Heart left ventricle (tissue), 16 donors: ENCODE results near the gene N4BP2L1. TPM values are rescaled to one million over a fixed set of nuclear protein-coding genes. Genes with fewer than 3 reads are reported as not detected.

Experiments
- ATAC-seq, 4 donors: fragments of 200-7000 bp; cut with Tn5 transposase; one replicate each; pipeline ENCODE4 v1.9.1; 2020 to 2022; ENCODE audit warnings: moderate library complexity in 4 of 4, mild to moderate bottlenecking in 3 of 4, moderate number of reproducible peaks in 1 of 4
- DNase-seq, 5 donors: peaks; one replicate each; pipeline ENCODE4 v3.0.0-alpha.2; 2020
- H3K27ac ChIP-seq, 12 donors: fragments of 200-600 bp; sonication (generic) in 4 of 12; one replicate each; pipeline versions ENCODE4 v1.5.0 to v1.8.0; 2016 to 2022; ENCODE audit warnings: mild to moderate bottlenecking in 2 of 12
- H3K27me3 ChIP-seq, 9 donors: fragments of 200-600 bp; sonication (generic) in 2 of 9; one replicate each; pipeline versions ENCODE4 v1.5.1 to v1.8.0; 2016 to 2022; ENCODE audit warnings: mild to moderate bottlenecking in 3 of 9
- H3K36me3 ChIP-seq, 9 donors: fragments of 200-600 bp; sonication (generic) in 2 of 9; one replicate each; pipeline versions ENCODE4 v1.5.0 to v1.8.0; 2018 to 2022; ENCODE audit warnings: mild to moderate bottlenecking in 2 of 9
- H3K4me1 ChIP-seq, 12 donors: fragments of 200-600 bp; sonication (generic) in 4 of 12; one replicate each; pipeline versions ENCODE4 v1.5.0 to v1.8.0; 2016 to 2022; ENCODE audit warnings: mild to moderate bottlenecking in 3 of 12
- H3K4me3 ChIP-seq, 12 donors: fragments of 200-600 bp; sonication (generic) in 4 of 12; one replicate each; pipeline versions ENCODE4 v1.5.0 to v1.8.0; 2017 to 2022; ENCODE audit warnings: mild to moderate bottlenecking in 9 of 12, moderate library complexity in 4 of 12
- H3K9me3 ChIP-seq, 12 donors: fragments of 200-600 bp; sonication (generic) in 4 of 12; one replicate each; pipeline versions ENCODE4 v1.5.0 to v1.8.0; 2016 to 2022; ENCODE audit warnings: mild to moderate bottlenecking in 1 of 12
- POLR2A ChIP-seq, 2 donors: fragments of 450-650 bp; IDR thresholded peaks; one replicate each; pipeline ENCODE4 v1.6.1; 2017; ENCODE audit warnings: antibody characterized with exemption in 2 of 2, mild to moderate bottlenecking in 2 of 2, moderate library complexity in 2 of 2
- WGBS, 4 donors: extraction: QIAGEN DNeasy Blood & Tissue Kit in 2 of 4; methylation state at CpG; one replicate each; pipeline versions ENCODE4 v1.1.5 to v1.1.7; 2013 to 2018; 5-methylcytosine and 5-hydroxymethylcytosine counted together
- intact Hi-C, 10 donors: fragments of 100-400 bp; cut with DNase I; formaldehyde crosslinking; loops; one replicate each; pipeline versions ENCODE4 v1.11.1 to v1.14.2; 2022
- polyA plus RNA-seq, 2 donors: library from polyadenylated mRNA; stranded (reverse); fragments of 200-250 nt; gene quantifications; one replicate each; pipeline ENCODE4 v1.2.3, GENCODE V29; 2013
- total RNA-seq, 9 donors: library from RNA; depleted of rRNA in 2 of 9; stranded (reverse); fragments of >200 nt in 2 of 9; fragmentation: NEBNext Ultra II Directional in 3 of 9; extraction: Animal tissue kit (Norgen Biotek cat#: 25700) in 3 of 9; gene quantifications; one replicate each; pipeline versions ENCODE4 v1.1.0 to v1.2.4, GENCODE V29; 2016 to 2023
- TF ChIP-seq, protein P1 (sequence below), 12 donors: fragments of 200-600 bp; sonication (generic) in 4 of 12; IDR thresholded peaks; one replicate each; pipeline versions ENCODE4 v1.5.0 to v1.8.0; 2018 to 2022; ENCODE audit warnings: antibody characterized with exemption in 12 of 12, mild to moderate bottlenecking in 5 of 12
- donor health status: ischemic (EF 13 %, LVEDD 7.1; RV severe dilation, severe dysfunction).
- donor health status: healthy with polysubstance abuse.
- donor health status: DM: no; HTN: yes; CAD: no.
- donor health status: DM: no; HTN: no; CAD: no.
- donor health status: ischemic (EF 25% LVEDD 6.9; RV normal size, moderate dysfunction).
- donor health status: ischemic (EF 25% LVEDD 5.7; RV mildly dilated, moderate dysfunction).
- donor health status: healthy.
- donor health status: DM: yes; HTN: yes; CAD: no.
- donor health status: ischemic (EF 35%, LVEDD 5.7; RV mildly dilated, moderate dysfunction).
- donor health status: nonischemic (EF 11% LVEDD 7.7; RV severe dilation, severe dysfunction).
- donor health status: DM: yes; HTN: yes; CAD: no.
- donor health status: PGD.
- donor health status: ischemic (EF 29% LVEDD 5.4; RV normal size, mild dysfunction).
- donor health status: nonischemic (EF 23%, LVEDD 6.1; RV moderate dilation, normal function).

N4BP2L1 gene
- total and polyA plus RNA-seq, 11 donors: 2.1 to 14.8 (median 4.5) TPM

DNA sequence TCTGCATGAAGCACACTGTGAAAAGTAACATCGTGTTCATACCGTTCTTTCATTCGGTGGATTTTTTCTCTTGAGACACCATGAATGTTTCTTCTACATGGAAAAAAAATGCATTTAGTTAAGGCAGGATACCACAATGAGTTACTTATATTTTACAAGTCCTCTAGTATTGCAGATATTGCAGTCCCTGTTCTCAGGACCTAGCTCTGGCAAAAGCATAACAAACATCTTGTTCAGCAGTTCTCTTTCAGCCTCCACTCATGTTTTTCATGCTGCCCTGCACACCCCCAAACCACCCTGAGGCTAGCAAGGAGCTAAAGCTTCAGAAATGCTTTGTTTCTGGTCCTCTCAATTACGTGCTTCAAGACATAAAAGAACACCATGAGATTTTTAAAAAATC is 24.8 kb downstream of the N4BP2L1 start:
- no peak for TF ChIP-seq POLR2A (IDR thresholded peaks at IDR 0.05)
- TF ChIP-seq, protein P1, sequence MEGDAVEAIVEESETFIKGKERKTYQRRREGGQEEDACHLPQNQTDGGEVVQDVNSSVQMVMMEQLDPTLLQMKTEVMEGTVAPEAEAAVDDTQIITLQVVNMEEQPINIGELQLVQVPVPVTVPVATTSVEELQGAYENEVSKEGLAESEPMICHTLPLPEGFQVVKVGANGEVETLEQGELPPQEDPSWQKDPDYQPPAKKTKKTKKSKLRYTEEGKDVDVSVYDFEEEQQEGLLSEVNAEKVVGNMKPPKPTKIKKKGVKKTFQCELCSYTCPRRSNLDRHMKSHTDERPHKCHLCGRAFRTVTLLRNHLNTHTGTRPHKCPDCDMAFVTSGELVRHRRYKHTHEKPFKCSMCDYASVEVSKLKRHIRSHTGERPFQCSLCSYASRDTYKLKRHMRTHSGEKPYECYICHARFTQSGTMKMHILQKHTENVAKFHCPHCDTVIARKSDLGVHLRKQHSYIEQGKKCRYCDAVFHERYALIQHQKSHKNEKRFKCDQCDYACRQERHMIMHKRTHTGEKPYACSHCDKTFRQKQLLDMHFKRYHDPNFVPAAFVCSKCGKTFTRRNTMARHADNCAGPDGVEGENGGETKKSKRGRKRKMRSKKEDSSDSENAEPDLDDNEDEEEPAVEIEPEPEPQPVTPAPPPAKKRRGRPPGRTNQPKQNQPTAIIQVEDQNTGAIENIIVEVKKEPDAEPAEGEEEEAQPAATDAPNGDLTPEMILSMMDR (IDR thresholded peaks at IDR 0.05): no peak
- Histone ChIP-seq H3K36me3 (peaks cover 0 to 69% (median 48%) of the 10 kb centered on the region in 9 donors), H3K27ac (no peak overlapping the region), H3K9me3 (no peaks in the 10 kb centered on the region), H3K27me3 (no peaks in the 10 kb centered on the region), H3K4me3 (no peak overlapping the region), H3K4me1 (no peaks in the 10 kb centered on the region)
- intact Hi-C loops: no loop called here
- ATAC-seq (no peak), DNase-seq (no peak)
- 89 to 95% (median 92%) methylated on average over 4 of the region's 4 CpGs for WGBS, 4 donors

DNA sequence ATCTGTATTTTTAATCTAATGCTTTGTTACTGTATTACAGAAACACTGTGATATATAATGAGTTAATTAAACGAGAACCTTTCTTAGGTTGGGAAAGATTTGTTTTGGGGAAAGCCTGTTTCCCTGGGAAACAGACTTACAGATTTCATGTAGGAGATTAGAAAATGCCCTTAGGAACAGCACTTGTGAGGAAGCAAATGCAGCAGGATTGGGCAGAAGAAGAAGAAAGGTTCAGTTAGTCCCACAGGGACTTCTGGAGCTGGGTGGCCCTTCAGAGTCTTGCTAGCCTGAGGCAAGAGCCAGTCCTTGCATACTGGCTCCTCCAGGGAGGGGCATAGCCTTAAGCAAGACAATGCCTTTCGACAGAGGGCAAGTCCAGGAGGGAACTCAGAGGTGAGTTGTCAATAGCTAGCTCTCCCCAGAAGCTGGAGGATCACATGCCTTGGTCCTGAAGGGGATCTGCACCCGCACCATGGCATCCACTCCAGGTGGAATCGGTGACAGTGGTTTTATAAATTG is 36.8 kb downstream of the N4BP2L1 start:
- TF ChIP-seq, protein P1 (IDR thresholded peaks at IDR 0.05): no peak
- no peak for TF ChIP-seq POLR2A (IDR thresholded peaks at IDR 0.05)
- ATAC-seq (no peak), DNase-seq (no peak)
- WGBS, 4 donors: 73 to 84% (median 75%) methylated on average over 4 of the region's 4 CpGs
- H3K36me3 ChIP-seq: peaks cover 0 to 2% (median 0%) of the 10 kb centered on the region in 9 donors
- no peaks in the 10 kb centered on the region for H3K4me1 ChIP-seq
- H3K27me3 ChIP-seq: no peaks in the 10 kb centered on the region
- no peak overlapping the region for H3K27ac ChIP-seq
- no peak overlapping the region for H3K4me3 ChIP-seq
- intact Hi-C loops: no loop called here
- H3K9me3 ChIP-seq: no peaks in the 10 kb centered on the region

DNA sequence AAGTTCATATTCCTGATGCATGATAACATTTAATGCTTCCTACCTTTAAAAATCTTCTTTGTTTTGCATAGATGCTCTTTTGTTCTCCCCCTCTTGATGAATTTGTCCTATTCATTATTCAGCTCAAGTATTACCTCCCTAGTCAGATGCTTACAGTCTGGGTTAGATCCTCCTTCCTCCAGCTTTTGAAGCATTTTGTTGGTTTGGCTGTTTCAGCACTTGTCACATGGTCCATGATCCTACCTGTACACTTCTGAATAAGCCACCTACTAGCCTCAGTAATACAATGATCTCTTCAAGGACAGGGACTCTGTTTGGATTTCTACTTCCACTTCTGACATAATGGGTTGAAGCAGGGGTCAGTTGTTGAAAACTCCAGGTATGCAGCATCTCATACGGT is 37.4 kb downstream of the N4BP2L1 start:
- Histone ChIP-seq H3K4me3 (no peak overlapping the region), H3K9me3 (no peaks in the 10 kb centered on the region), H3K4me1 (no peaks in the 10 kb centered on the region), H3K36me3 (no peaks in the 10 kb centered on the region), H3K27ac (no peak overlapping the region), H3K27me3 (no peaks in the 10 kb centered on the region)
- ATAC-seq (no peak), DNase-seq (no peak)
- WGBS, 4 donors: 82 to 100% (median 90%) methylated on average over 1 of the region's 1 CpG
- TF ChIP-seq, protein P1 (IDR thresholded peaks at IDR 0.05): no peak
- no peak for TF ChIP-seq POLR2A (IDR thresholded peaks at IDR 0.05)
- intact Hi-C loops: no loop called here

DNA sequence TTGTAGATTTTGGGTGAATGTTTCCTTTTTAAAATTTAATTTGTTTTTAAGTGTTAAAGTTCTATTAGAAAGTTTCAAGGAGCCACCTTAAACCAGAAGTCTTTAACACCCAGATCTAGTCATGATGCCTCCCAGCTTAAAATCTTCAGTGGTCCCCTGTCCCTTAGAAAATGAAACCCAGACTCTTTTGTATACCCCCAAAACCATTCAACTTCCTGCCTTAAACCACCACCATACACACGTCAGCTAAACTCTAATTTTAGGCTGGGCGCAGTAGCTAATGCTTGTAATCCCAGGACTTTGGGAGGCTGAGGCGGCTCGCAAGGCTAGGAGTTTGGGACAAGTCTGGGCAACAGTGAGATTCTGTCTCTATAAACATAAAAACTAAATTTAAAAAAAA is 37.9 kb downstream of the N4BP2L1 start:
- H3K4me1 ChIP-seq: no peaks in the 10 kb centered on the region
- TF ChIP-seq, protein P1 (IDR thresholded peaks at IDR 0.05): no peak
- intact Hi-C loops: no loop called here
- DNase-seq (no peak), ATAC-seq (no peak)
- peaks cover 0 to 2% (median 0%) of the 10 kb centered on the region in 9 donors for H3K36me3 ChIP-seq
- 77 to 97% (median 82%) methylated on average over 4 of the region's 4 CpGs for WGBS, 4 donors
- no peak overlapping the region for H3K4me3 ChIP-seq
- H3K27ac ChIP-seq: no peak overlapping the region
- H3K9me3 ChIP-seq: no peaks in the 10 kb centered on the region
- H3K27me3 ChIP-seq: no peaks in the 10 kb centered on the region
